ENCODE data around the gene OR10A3. TPM values are rescaled to one million over a fixed set of nuclear protein-coding genes. Genes with fewer than 3 reads are reported as not detected.

OR10A3 gene
- total RNA-seq, 3 donors from 2014 or later = not detected

- Histone ChIP-seq H3K4me3 (no peak overlapping the region), H3K4me1 (ENCODE audit: low read depth) (peaks cover 21% of the 10 kb centered on the region), H3K36me3 (ENCODE audit: low read depth) (no peaks in the 10 kb centered on the region), H3K9me3 (no peaks in the 10 kb centered on the region)
- intact Hi-C loops (cut with DNase I, micrococcal nuclease) = loop anchor here in 1 of 2 donors (10.0 kb wide), 1 partner anchor 86 kb away; the partner anchor contains the start of gene EIF3F
- no peak for DNase-seq
- ATAC-seq = no peak
- TF ChIP-seq CTCF (IDR thresholded peaks at IDR 0.05) = no peak
These were observed 42.7 kb downstream of the OR10A3 start for GRCh38 chr11:7898666-7899283.

- H3K4me1 ChIP-seq (ENCODE audit: low read depth) = peaks cover 22% of the 10 kb centered on the region
- intact Hi-C loops (cut with DNase I, micrococcal nuclease) = loop anchor here in 1 of 2 donors (10.0 kb wide), 1 partner anchor 89 kb away; the partner anchor contains the start of gene EIF3F
- no peaks in the 10 kb centered on the region for H3K36me3 ChIP-seq (ENCODE audit: low read depth)
- no peaks in the 10 kb centered on the region for H3K9me3 ChIP-seq
- no peak overlapping the region for H3K4me3 ChIP-seq
- no peak for DNase-seq
- no peak for ATAC-seq
- TF ChIP-seq CTCF (IDR thresholded peaks at IDR 0.05) = no peak
These were observed 45.3 kb downstream of the OR10A3 start for GRCh38 chr11:7896009-7896785.

GRCh38 chr11:7894251-7894650 is 47.3 kb downstream of the OR10A3 start:
- DNase-seq = peak in 1 of 3 donors; percentile 68
- peak; percentile 46 for ATAC-seq
- Histone ChIP-seq H3K9me3 (no peaks in the 10 kb centered on the region), H3K36me3 (ENCODE audit: low read depth) (no peaks in the 10 kb centered on the region), H3K4me1 (ENCODE audit: low read depth) (peaks cover 14% of the 10 kb centered on the region), H3K4me3 (no peak overlapping the region)
- intact Hi-C loops (cut with DNase I, micrococcal nuclease) = loop anchor here (5.0 to 10.0 kb wide), 2 partner anchors 91 to 93 kb away; partner anchors contain the start of gene EIF3F (in 2 of the 2)
- TF ChIP-seq CTCF (IDR thresholded peaks at IDR 0.05) = no peak

GRCh38 chr11:7893796-7894195 is 47.7 kb downstream of the OR10A3 start:
- DNase-seq = peak in 2 of 3 donors; percentile 40 to 58

GRCh38 chr11:7892840-7893254 is 48.7 kb downstream of the OR10A3 start:
- DNase-seq = peak in 1 of 3 donors; percentile 21
- H3K9me3 ChIP-seq = no peaks in the 10 kb centered on the region

More at GRCh38 chr11:7893796-7894195, 47.7 kb downstream of the OR10A3 start:
- no peak overlapping the region for H3K4me3 ChIP-seq
- intact Hi-C loops (cut with DNase I, micrococcal nuclease) = loop anchor here (5.0 to 10.0 kb wide), 2 partner anchors 91 to 94 kb away; partner anchors contain the start of gene EIF3F (in 2 of the 2)
- ATAC-seq = peak; percentile 94
- no peaks in the 10 kb centered on the region for H3K9me3 ChIP-seq
- no peaks in the 10 kb centered on the region for H3K36me3 ChIP-seq (ENCODE audit: low read depth)
- no peak for TF ChIP-seq CTCF (IDR thresholded peaks at IDR 0.05)
- peaks cover 14% of the 10 kb centered on the region for H3K4me1 ChIP-seq (ENCODE audit: low read depth)

More at GRCh38 chr11:7892840-7893254, 48.7 kb downstream of the OR10A3 start:
- Histone ChIP-seq H3K4me3 (no peak overlapping the region), H3K4me1 (ENCODE audit: low read depth) (peaks cover 14% of the 10 kb centered on the region), H3K36me3 (ENCODE audit: low read depth) (no peaks in the 10 kb centered on the region)
- peak; percentile 50 for TF ChIP-seq CTCF (IDR thresholded peaks at IDR 0.05)
- intact Hi-C loops (cut with DNase I, micrococcal nuclease) = loop anchor here (5.0 to 10.0 kb wide), 2 partner anchors 92 to 94 kb away; partner anchors contain the start of gene EIF3F (in 2 of the 2)
- ATAC-seq = peak; percentile 83
